ENCODE data around the gene SECTM1. TPM values are rescaled to one million over a fixed set of nuclear protein-coding genes. Genes with fewer than 3 reads are reported as not detected.

The SECTM1 gene
- total RNA-seq, 4 donors from 2014 or later: 3.3 to 9.5 (median 5.6) TPM

- intact Hi-C loops (cut with DNase I; ENCODE audit: low total_unique reads) (no loop called here), in situ Hi-C loops (cut with MboI; ENCODE audit: low sequenced_read_pairs in 4 of 4) (loop anchor here in 3 of 4 donors (10.0 kb wide), 1 partner anchor 125 kb away; no protein-coding TSS in a partner anchor)
- Histone ChIP-seq H3K27ac (no peak overlapping the region), H3K9me3 (no peaks in the 10 kb centered on the region), H3K4me1 (peaks cover 0 to 16% of the 10 kb centered on the region in 2 donors), H3K27me3 (peaks cover 23 to 50% (median 49%) of the 10 kb centered on the region in 3 donors), H3K36me3 (no peaks in the 10 kb centered on the region), H3K4me3 (no peak overlapping the region)
- ATAC-seq (no peak), DNase-seq (no peak)
- TF ChIP-seq POLR2A (IDR thresholded peaks at IDR 0.05): no peak
- no peak for TF ChIP-seq CTCF (IDR thresholded peaks at IDR 0.05 in 4 of 5, conservative IDR thresholded peaks at IDR 0.05 in 1 of 5)
Measured at GRCh38 chr17:82329683-82330321, 3.8 kb downstream of the SECTM1 start.

- ATAC-seq: no peak
- TF ChIP-seq CTCF (IDR thresholded peaks at IDR 0.05 in 4 of 5, conservative IDR thresholded peaks at IDR 0.05 in 1 of 5) (no peak), POLR2A (IDR thresholded peaks at IDR 0.05) (no peak)
- in situ Hi-C loops (cut with MboI; ENCODE audit: low sequenced_read_pairs in 4 of 4) (loop anchor here in 3 of 4 donors (10.0 kb wide), 1 partner anchor 124 kb away; no protein-coding TSS in a partner anchor), intact Hi-C loops (cut with DNase I; ENCODE audit: low total_unique reads) (no loop called here)
- peaks cover 0 to 16% of the 10 kb centered on the region in 2 donors for H3K4me1 ChIP-seq
- DNase-seq: no peak
- H3K4me3 ChIP-seq: no peak overlapping the region
- peaks cover 23 to 49% (median 44%) of the 10 kb centered on the region in 3 donors for H3K27me3 ChIP-seq
- no peak overlapping the region for H3K27ac ChIP-seq
- no peaks in the 10 kb centered on the region for H3K36me3 ChIP-seq
- no peaks in the 10 kb centered on the region for H3K9me3 ChIP-seq
Measured at GRCh38 chr17:82328994-82329507, 4.5 kb downstream of the SECTM1 start.

GRCh38 chr17:82328141-82328993 is 5.2 kb downstream of the SECTM1 start:
- TF ChIP-seq POLR2A (IDR thresholded peaks at IDR 0.05) (no peak), CTCF (IDR thresholded peaks at IDR 0.05 in 4 of 5, conservative IDR thresholded peaks at IDR 0.05 in 1 of 5) (no peak)

GRCh38 chr17:82327757-82328140 is 5.8 kb downstream of the SECTM1 start:
- no peak for DNase-seq
- Histone ChIP-seq H3K27me3 (peaks cover 21 to 39% (median 31%) of the 10 kb centered on the region in 3 donors), H3K27ac (no peak overlapping the region), H3K4me3 (no peak overlapping the region), H3K36me3 (no peaks in the 10 kb centered on the region), H3K9me3 (no peaks in the 10 kb centered on the region), H3K4me1 (peaks cover 0 to 6% of the 10 kb centered on the region in 2 donors)
- no peak for ATAC-seq
- intact Hi-C loops (cut with DNase I; ENCODE audit: low total_unique reads) (no loop called here), in situ Hi-C loops (cut with MboI; ENCODE audit: low sequenced_read_pairs in 4 of 4) (loop anchor here in 3 of 4 donors (10.0 kb wide), 1 partner anchor 123 kb away; no protein-coding TSS in a partner anchor)
- TF ChIP-seq CTCF (IDR thresholded peaks at IDR 0.05 in 4 of 5, conservative IDR thresholded peaks at IDR 0.05 in 1 of 5) (no peak), POLR2A (IDR thresholded peaks at IDR 0.05) (no peak)

More at GRCh38 chr17:82328141-82328993, 5.2 kb downstream of the SECTM1 start:
- no peaks in the 10 kb centered on the region for H3K36me3 ChIP-seq
- no peak overlapping the region for H3K27ac ChIP-seq
- intact Hi-C loops (cut with DNase I; ENCODE audit: low total_unique reads) (no loop called here), in situ Hi-C loops (cut with MboI; ENCODE audit: low sequenced_read_pairs in 4 of 4) (loop anchor here in 3 of 4 donors (10.0 kb wide), 1 partner anchor 124 kb away; no protein-coding TSS in a partner anchor)
- DNase-seq: no peak
- H3K4me3 ChIP-seq: no peak overlapping the region
- H3K4me1 ChIP-seq: peaks cover 0 to 12% of the 10 kb centered on the region in 2 donors
- peaks cover 23 to 45% (median 37%) of the 10 kb centered on the region in 3 donors for H3K27me3 ChIP-seq
- ATAC-seq: no peak
- H3K9me3 ChIP-seq: no peaks in the 10 kb centered on the region

Data from gastrocnemius medialis (tissue), 4 donors.